ENCODE measurements around the gene AZU1. TPM values are rescaled to one million over a fixed set of nuclear protein-coding genes. Genes with fewer than 3 reads are reported as not detected.
"Not testable (repeated sequence)": the region's sequence is repeated elsewhere in the genome, so short reads cannot be mapped to it uniquely, and the experiment has no call there.

The AZU1 gene
- total and polyA plus RNA-seq, 8 donors: 0.53 to 1.5 (median 0.77) TPM; not detected in 4

DNA sequence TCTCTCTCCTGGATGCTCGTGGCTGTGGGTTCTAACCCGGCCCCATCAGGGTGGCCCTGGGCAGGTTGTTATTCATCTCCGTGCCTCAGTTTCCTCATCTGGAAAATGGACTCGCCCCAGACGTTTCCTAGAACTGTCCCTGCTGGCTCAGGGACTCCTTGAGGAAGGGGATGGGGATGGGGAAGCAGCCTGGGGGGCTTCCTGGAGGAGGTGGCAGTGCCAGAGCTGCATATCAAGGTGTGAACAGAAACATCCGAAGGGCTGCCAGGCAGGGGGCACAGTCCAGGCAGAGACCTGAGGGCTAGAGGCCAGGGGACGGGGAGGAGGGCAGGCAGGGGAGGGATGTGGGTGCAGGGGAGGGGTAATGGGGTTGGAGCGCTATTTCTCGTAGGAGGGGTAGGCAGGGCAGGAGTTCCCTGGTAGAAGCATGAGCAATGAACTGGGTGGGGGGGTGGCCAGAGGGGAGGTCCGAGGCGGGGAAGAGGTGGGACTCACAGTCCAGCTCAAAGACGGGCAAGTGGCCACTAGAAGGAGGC is 20.8 kb downstream of the AZU1 start:
- Histone ChIP-seq H3K4me1 (peaks cover 19 to 52% (median 36%) of the 10 kb centered on the region in 4 donors), H3K27me3 (peaks cover 13 to 86% (median 56%) of the 10 kb centered on the region in 3 donors)
- intact Hi-C loops (cut with DNase I; ENCODE audit: low total_unique reads): no loop called here

DNA sequence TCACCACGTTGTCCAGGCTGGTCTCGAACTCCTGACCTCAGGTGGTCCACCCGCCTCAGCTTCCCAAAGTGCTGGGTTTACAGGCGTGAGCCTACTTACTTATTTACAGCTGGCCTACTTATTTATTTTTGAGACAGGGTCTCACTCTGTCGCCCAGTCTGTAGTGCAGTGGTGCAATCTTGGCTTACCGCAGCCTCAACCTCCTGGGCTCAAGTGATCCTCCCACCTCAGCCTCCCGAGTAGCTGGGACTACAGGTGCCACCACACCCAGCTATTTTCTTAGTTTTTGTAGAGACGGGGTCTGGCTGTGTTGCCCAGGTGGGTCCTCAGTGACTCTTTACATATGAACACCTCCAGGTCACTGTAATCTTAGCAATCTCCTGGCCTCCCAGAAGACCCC is 21.6 kb downstream of the AZU1 start:
- Histone ChIP-seq H3K27me3 (peaks cover 8 to 83% (median 48%) of the 10 kb centered on the region in 3 donors), H3K27ac (peak overlapping the region in 1 of 5 donors; percentile 71), H3K4me1 (peaks cover 13 to 45% (median 29%) of the 10 kb centered on the region in 4 donors)
- intact Hi-C loops (cut with DNase I; ENCODE audit: low total_unique reads); H3K9me3 ChIP-seq; H3K36me3 ChIP-seq; DNase-seq; H3K4me3 ChIP-seq: not testable (repeated sequence)
- WGBS, 5 donors: 77 to 84% (median 83%) methylated on average over 8 of the region's 8 CpGs

More for the DNA sequence above, 20.8 kb downstream of the AZU1 start:
- no peak for DNase-seq
- H3K36me3 ChIP-seq: no peaks in the 10 kb centered on the region
- H3K27ac ChIP-seq: peak overlapping the region in 1 of 5 donors; percentile 71
- TF ChIP-seq EP300 (IDR thresholded peaks at IDR 0.05) (no peak), POLR2AphosphoS5 (IDR thresholded peaks at IDR 0.05) (no peak), POLR2A (IDR thresholded peaks at IDR 0.05) (no peak)
- TF ChIP-seq, protein P1, sequence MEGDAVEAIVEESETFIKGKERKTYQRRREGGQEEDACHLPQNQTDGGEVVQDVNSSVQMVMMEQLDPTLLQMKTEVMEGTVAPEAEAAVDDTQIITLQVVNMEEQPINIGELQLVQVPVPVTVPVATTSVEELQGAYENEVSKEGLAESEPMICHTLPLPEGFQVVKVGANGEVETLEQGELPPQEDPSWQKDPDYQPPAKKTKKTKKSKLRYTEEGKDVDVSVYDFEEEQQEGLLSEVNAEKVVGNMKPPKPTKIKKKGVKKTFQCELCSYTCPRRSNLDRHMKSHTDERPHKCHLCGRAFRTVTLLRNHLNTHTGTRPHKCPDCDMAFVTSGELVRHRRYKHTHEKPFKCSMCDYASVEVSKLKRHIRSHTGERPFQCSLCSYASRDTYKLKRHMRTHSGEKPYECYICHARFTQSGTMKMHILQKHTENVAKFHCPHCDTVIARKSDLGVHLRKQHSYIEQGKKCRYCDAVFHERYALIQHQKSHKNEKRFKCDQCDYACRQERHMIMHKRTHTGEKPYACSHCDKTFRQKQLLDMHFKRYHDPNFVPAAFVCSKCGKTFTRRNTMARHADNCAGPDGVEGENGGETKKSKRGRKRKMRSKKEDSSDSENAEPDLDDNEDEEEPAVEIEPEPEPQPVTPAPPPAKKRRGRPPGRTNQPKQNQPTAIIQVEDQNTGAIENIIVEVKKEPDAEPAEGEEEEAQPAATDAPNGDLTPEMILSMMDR (IDR thresholded peaks at IDR 0.05): no peak
- H3K9me3 ChIP-seq: no peaks in the 10 kb centered on the region
- 35 to 40% (median 38%) methylated on average over 8 to 12 of the region's 12 CpGs for WGBS, 5 donors
- no peak overlapping the region for H3K4me3 ChIP-seq

DNA sequence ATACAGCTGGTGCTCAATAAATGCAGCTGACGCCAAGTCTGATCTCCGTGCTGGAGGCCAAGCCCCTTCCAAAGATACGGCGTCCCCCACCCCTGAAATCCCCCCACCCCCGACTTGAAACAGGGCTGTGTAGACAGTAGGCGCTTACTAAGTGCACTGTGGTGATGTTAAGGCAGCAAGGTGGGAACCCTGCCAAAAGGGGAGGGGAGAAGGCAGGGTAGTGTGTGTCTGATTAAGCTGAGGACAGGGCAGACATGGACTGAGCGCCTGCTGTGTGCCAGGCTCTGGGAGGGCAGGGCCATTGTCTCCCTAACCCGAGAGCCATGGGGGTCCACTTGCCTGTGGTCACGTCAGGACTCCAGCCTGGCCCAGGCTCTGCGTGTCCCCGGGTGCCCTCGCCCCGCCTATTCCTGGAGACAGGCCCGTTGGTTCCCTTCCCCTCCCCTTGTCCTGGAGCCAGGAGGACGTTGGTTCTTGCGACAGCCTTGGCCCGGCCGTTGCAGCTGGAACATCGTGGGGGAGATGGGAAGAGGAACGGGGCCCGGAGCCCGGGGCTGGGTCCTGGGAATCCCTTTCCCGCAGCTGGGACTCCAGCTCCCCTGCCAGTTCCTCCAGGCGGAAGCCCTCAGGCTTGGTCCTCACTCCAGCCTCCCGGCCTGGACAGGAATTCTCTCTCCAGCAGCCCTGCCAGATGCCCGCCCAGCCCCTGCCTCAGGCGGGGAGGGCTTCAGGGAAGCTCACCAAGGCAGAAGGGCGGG is 22.8 kb downstream of the AZU1 start:
- intact Hi-C loops (cut with DNase I; ENCODE audit: low total_unique reads): no loop called here
- 16 to 48% (median 18%) methylated on average over 8 to 28 of the region's 28 CpGs for WGBS, 5 donors
- Histone ChIP-seq H3K27ac (peak overlapping the region; percentile 41 to 89 (median 77)), H3K27me3 (peaks cover 8 to 79% (median 42%) of the 10 kb centered on the region in 3 donors), H3K4me1 (peaks cover 13 to 42% (median 26%) of the 10 kb centered on the region in 4 donors), H3K9me3 (no peaks in the 10 kb centered on the region), H3K36me3 (no peaks in the 10 kb centered on the region), H3K4me3 (peak overlapping the region in 2 of 4 donors; percentile 3 to 6)
- TF ChIP-seq POLR2A (IDR thresholded peaks at IDR 0.05) (no peak), POLR2AphosphoS5 (IDR thresholded peaks at IDR 0.05) (peak; percentile 76 to 91 (median 80)), EP300 (IDR thresholded peaks at IDR 0.05) (peak; percentile 92)
- TF ChIP-seq, protein P1 (IDR thresholded peaks at IDR 0.05): no peak
- peak; percentile 83 to 92 for DNase-seq

DNA sequence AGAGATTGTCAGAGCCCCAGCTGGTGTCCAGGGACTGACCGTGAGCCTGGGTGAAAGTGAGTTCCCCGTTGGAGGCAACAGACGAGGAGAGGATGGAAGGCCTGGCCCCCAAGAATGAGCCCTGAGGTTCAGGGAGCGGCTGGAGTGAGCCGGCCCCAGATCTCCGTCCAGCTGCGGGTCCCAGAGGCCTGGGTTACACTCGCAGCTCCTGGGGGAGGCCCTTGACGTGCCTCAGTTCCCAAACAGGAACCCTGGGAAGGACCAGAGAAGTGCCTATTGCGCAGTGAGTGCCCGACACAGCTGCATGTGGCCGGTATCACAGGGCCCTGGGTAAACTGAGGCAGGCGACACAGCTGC is 23.3 kb downstream of the AZU1 start:
- H3K27ac ChIP-seq: peak overlapping the region; percentile 37 to 89 (median 77)
- peaks cover 8 to 79% (median 41%) of the 10 kb centered on the region in 3 donors for H3K27me3 ChIP-seq
- H3K4me3 ChIP-seq: peak overlapping the region in 2 of 4 donors; percentile 3 to 6
- H3K9me3 ChIP-seq: no peaks in the 10 kb centered on the region
- 33 to 48% (median 40%) methylated on average over 13 of the region's 13 CpGs for WGBS, 5 donors
- intact Hi-C loops (cut with DNase I; ENCODE audit: low total_unique reads): no loop called here
- no peak for DNase-seq
- no peak for TF ChIP-seq POLR2AphosphoS5 (IDR thresholded peaks at IDR 0.05)
- TF ChIP-seq POLR2A (IDR thresholded peaks at IDR 0.05): no peak
- TF ChIP-seq, protein P1 (IDR thresholded peaks at IDR 0.05): no peak
- TF ChIP-seq EP300 (IDR thresholded peaks at IDR 0.05): no peak
- H3K4me1 ChIP-seq: peaks cover 13 to 39% (median 25%) of the 10 kb centered on the region in 4 donors
- no peaks in the 10 kb centered on the region for H3K36me3 ChIP-seq

Measured in stomach (tissue), 9 donors.